ENCODE data around the gene TLE6.
A peak's percentile ranks its signal among the peaks of the same experiment; 100 is the strongest.
"Not testable (repeated sequence)": the region's sequence is repeated elsewhere in the genome, so short reads cannot be mapped to it uniquely, and the experiment has no call there.

TLE6 gene

GRCh38 chr19:2977001-2977745 lies at the start of gene TLE6:
Gene TLE6 (plus strand): TSS chr19:2977564. CDS start chr19:2978234, 670 bp downstream.
- Histone ChIP-seq H3K79me2 (ENCODE audit: insufficient read depth, low read depth) (no peaks in the 10 kb centered on the region), H4K20me1 (ENCODE audit: insufficient read depth) (no peaks in the 10 kb centered on the region), H3K4me1 (ENCODE audit: low read depth, poor library complexity, severe bottlenecking) (peaks cover 5% of the 10 kb centered on the region), H2AFZ (ENCODE audit: low read depth) (peak within 1 kb of the TSS; percentile 35; the same call in 1 of the 2 replicates), H3K4me2 (peak within 1 kb of the TSS; percentile 22; the same call in 1 of the 2 replicates), H3K27ac (no peak within 1 kb of the TSS), H3K27me3 (ENCODE audit: insufficient read depth, low read depth) (peaks cover 75% of the 10 kb centered on the region), H3K4me3 (IDR thresholded peaks at IDR 0.05; ENCODE audit: insufficient read depth, low read depth, low read length) (no peak within 1 kb of the TSS), H3K36me3 (ENCODE audit: insufficient read depth) (no peaks in the 10 kb centered on the region), H3K9ac (no peak within 1 kb of the TSS)
- TF ChIP-seq CTCF (conservative IDR thresholded peaks at IDR 0.05; ENCODE audit: low read depth, low read length): no peak

GRCh38 chr19:2933490-2933910 lies 43.9 kb upstream of the TLE6 start:
- H3K27me3 ChIP-seq (ENCODE audit: insufficient read depth, low read depth): peaks cover 4% of the 10 kb centered on the region; the same call in 1 of the 2 replicates
- no peak overlapping the region for H3K27ac ChIP-seq
- no peak overlapping the region for H3K9ac ChIP-seq
- no peaks in the 10 kb centered on the region for H3K36me3 ChIP-seq (ENCODE audit: insufficient read depth)
- no peaks in the 10 kb centered on the region for H4K20me1 ChIP-seq (ENCODE audit: insufficient read depth)
- TF ChIP-seq CTCF (conservative IDR thresholded peaks at IDR 0.05; ENCODE audit: low read depth, low read length): no peak
- no peak overlapping the region for H2AFZ ChIP-seq (ENCODE audit: low read depth)
- no peaks in the 10 kb centered on the region for H3K79me2 ChIP-seq (ENCODE audit: insufficient read depth, low read depth)
- H3K4me1 ChIP-seq (ENCODE audit: low read depth, poor library complexity, severe bottlenecking): no peaks in the 10 kb centered on the region
- H3K4me2 ChIP-seq: no peak overlapping the region
- no peak overlapping the region for H3K4me3 ChIP-seq (IDR thresholded peaks at IDR 0.05; ENCODE audit: insufficient read depth, low read depth, low read length)

GRCh38 chr19:2935863-2936262 lies 41.5 kb upstream of the TLE6 start:
- not testable (repeated sequence) for H3K9ac ChIP-seq; H3K4me1 ChIP-seq (ENCODE audit: low read depth, poor library complexity, severe bottlenecking); H4K20me1 ChIP-seq (ENCODE audit: insufficient read depth); H3K27ac ChIP-seq; H3K36me3 ChIP-seq (ENCODE audit: insufficient read depth); H3K27me3 ChIP-seq (ENCODE audit: insufficient read depth, low read depth); H3K4me3 ChIP-seq (IDR thresholded peaks at IDR 0.05; ENCODE audit: insufficient read depth, low read depth, low read length); H3K4me2 ChIP-seq; H3K79me2 ChIP-seq (ENCODE audit: insufficient read depth, low read depth); H2AFZ ChIP-seq (ENCODE audit: low read depth)

GRCh38 chr19:2942928-2943640 lies 34.3 kb upstream of the TLE6 start:
- no peaks in the 10 kb centered on the region for H3K4me1 ChIP-seq (ENCODE audit: low read depth, poor library complexity, severe bottlenecking)
- H2AFZ ChIP-seq (ENCODE audit: low read depth): no peak overlapping the region
- no peaks in the 10 kb centered on the region for H3K79me2 ChIP-seq (ENCODE audit: insufficient read depth, low read depth)
- TF ChIP-seq CTCF (conservative IDR thresholded peaks at IDR 0.05; ENCODE audit: low read depth, low read length): no peak
- H3K27me3 ChIP-seq (ENCODE audit: insufficient read depth, low read depth): peaks cover 13% of the 10 kb centered on the region; the same call in 1 of the 2 replicates
- no peak overlapping the region for H3K4me3 ChIP-seq (IDR thresholded peaks at IDR 0.05; ENCODE audit: insufficient read depth, low read depth, low read length)
- no peak overlapping the region for H3K27ac ChIP-seq
- H4K20me1 ChIP-seq (ENCODE audit: insufficient read depth): no peaks in the 10 kb centered on the region
- no peak overlapping the region for H3K9ac ChIP-seq
- no peak overlapping the region for H3K4me2 ChIP-seq
- H3K36me3 ChIP-seq (ENCODE audit: insufficient read depth): no peaks in the 10 kb centered on the region

- Histone ChIP-seq H3K4me3 (IDR thresholded peaks at IDR 0.05; ENCODE audit: insufficient read depth, low read depth, low read length) (no peak overlapping the region), H3K27me3 (ENCODE audit: insufficient read depth, low read depth) (peaks cover 9% of the 10 kb centered on the region; the same call in 1 of the 2 replicates), H4K20me1 (ENCODE audit: insufficient read depth) (no peaks in the 10 kb centered on the region), H3K79me2 (ENCODE audit: insufficient read depth, low read depth) (no peaks in the 10 kb centered on the region), H3K27ac (no peak overlapping the region), H3K4me2 (no peak overlapping the region), H2AFZ (ENCODE audit: low read depth) (no peak overlapping the region), H3K9ac (no peak overlapping the region), H3K36me3 (ENCODE audit: insufficient read depth) (no peaks in the 10 kb centered on the region), H3K4me1 (ENCODE audit: low read depth, poor library complexity, severe bottlenecking) (no peaks in the 10 kb centered on the region)
- no peak for TF ChIP-seq CTCF (conservative IDR thresholded peaks at IDR 0.05; ENCODE audit: low read depth, low read length)
Observed at GRCh38 chr19:2944403-2944774, 33.0 kb upstream of the TLE6 start.
